SU-DHL-6 (cell line): Measurements from ENCODE around the gene RASA3.

Experiments
- H2AFZ ChIP-seq: fragments of 200-600 bp; sonication (generic); 2 replicates; pipeline ENCODE4 v1.6.1; 2014; ENCODE audit warnings: low read depth, mild to moderate bottlenecking, moderate library complexity, mixed read lengths, antibody characterized with exemption, low read length; ENCODE audit not compliant: severe bottlenecking
- H3F3A ChIP-seq: fragments of 200-600 bp; shearing (Covaris generic); 2 replicates; pipeline ENCODE4 v1.6.0; 2016; ENCODE audit warnings: antibody characterized with exemption, mild to moderate bottlenecking; ENCODE audit not compliant: insufficient read depth
- H3K27ac ChIP-seq: fragments of 200-600 bp; sonication (generic); 2 replicates; pipeline ENCODE4 v1.5.1; 2016; ENCODE audit warnings: low read depth, mild to moderate bottlenecking, low read length, moderate library complexity, mixed read lengths
- H3K27me3 ChIP-seq: fragments of 200-600 bp; sonication (generic), shearing (Covaris generic); 2 replicates; pipeline ENCODE4 v1.6.0; 2014; ENCODE audit warnings: mild to moderate bottlenecking, low read length
- H3K36me3 ChIP-seq: fragments of 200-600 bp; sonication (generic); 2 replicates; pipeline ENCODE4 v1.6.1; 2014; ENCODE audit warnings: mild to moderate bottlenecking, low read length, mixed read lengths
- H3K4me2 ChIP-seq: fragments of 300-600, 200-600 bp; shearing (Covaris generic), sonication (generic); 2 replicates; pipeline ENCODE4 v1.6.0; 2014; ENCODE audit warnings: low read length, low read depth, mild to moderate bottlenecking; ENCODE audit not compliant: poor library complexity, severe bottlenecking
- H3K4me3 ChIP-seq: fragments of 200-600 bp; sonication (generic); 2 replicates; pipeline ENCODE4 v1.5.1; 2014; ENCODE audit warnings: antibody characterized with exemption, low read length, mild to moderate bottlenecking, mixed read lengths; ENCODE audit not compliant: insufficient read depth, poor library complexity, severe bottlenecking
- H3K79me2 ChIP-seq: fragments of 200-600 bp; sonication (generic); 2 replicates; pipeline ENCODE4 v1.6.1; 2014; ENCODE audit warnings: mild to moderate bottlenecking, low read length, moderate library complexity; ENCODE audit not compliant: insufficient read depth
- H3K9ac ChIP-seq: fragments of 200-600 bp; sonication (generic); 2 replicates; pipeline ENCODE4 v1.7.0; 2014; ENCODE audit warnings: mild to moderate bottlenecking, low read length
- H3K9me2 ChIP-seq: fragments of 200-600 bp; sonication (generic); replicated peaks from 2 replicates; pipeline ENCODE4 v1.6.1; 2014; ENCODE audit warnings: low read length; ENCODE audit not compliant: insufficient read depth
- H3K9me3 ChIP-seq: fragments of 200-600 bp; sonication (generic); 2 replicates; pipeline ENCODE4 v1.6.1; 2014; ENCODE audit warnings: low read length, mixed read lengths; ENCODE audit not compliant: insufficient read depth
- H4K20me1 ChIP-seq: fragments of 200-600 bp; sonication (generic); 2 replicates; pipeline ENCODE4 v1.6.1; 2014; ENCODE audit warnings: low read depth, mild to moderate bottlenecking, antibody characterized with exemption, low read length, moderate library complexity, mixed read lengths
- CTCF ChIP-seq: fragments of 200-600 bp; sonication (generic); IDR thresholded peaks from one replicate; pipeline ENCODE4 v1.5.1; 2017; ENCODE audit warnings: antibody characterized with exemption, mild to moderate bottlenecking, low read length, moderate library complexity; ENCODE audit not compliant: insufficient read depth, poor library complexity, severe bottlenecking
- EZH2phosphoT487 ChIP-seq: fragments of 200-600 bp; sonication (generic), shearing (Covaris generic); conservative IDR thresholded peaks from 2 replicates; pipeline ENCODE4 v1.6.1; 2018; ENCODE audit warnings: mild to moderate bottlenecking, antibody characterized with exemption, low read length, moderate library complexity, mixed read lengths

The RASA3 gene

GRCh38 chr13:114082849-114083645, 49.4 kb downstream of the RASA3 start:
- TF ChIP-seq CTCF (no peak), EZH2phosphoT487 (no peak)
- Histone ChIP-seq H3K27me3 (no peaks in the 10 kb centered on the region), H4K20me1 (no peaks in the 10 kb centered on the region), H2AFZ (no peak overlapping the region), H3K9ac (no peak overlapping the region), H3K36me3 (no peaks in the 10 kb centered on the region), H3F3A (no peaks in the 10 kb centered on the region), H3K9me2 (no peaks in the 10 kb centered on the region), H3K4me3 (no peak overlapping the region), H3K27ac (no peak overlapping the region), H3K9me3 (no peaks in the 10 kb centered on the region), H3K4me2 (no peak overlapping the region), H3K79me2 (no peaks in the 10 kb centered on the region)

GRCh38 chr13:114081761-114082681, 50.4 kb downstream of the RASA3 start:
- no peak overlapping the region for H3K27ac ChIP-seq
- H3K36me3 ChIP-seq, result no peaks in the 10 kb centered on the region
- no peaks in the 10 kb centered on the region for H4K20me1 ChIP-seq
- no peak overlapping the region for H3K4me2 ChIP-seq
- H3K9ac ChIP-seq, result no peak overlapping the region
- no peak overlapping the region for H3K4me3 ChIP-seq
- no peak for TF ChIP-seq CTCF
- TF ChIP-seq EZH2phosphoT487, result no peak
- H3F3A ChIP-seq, result no peaks in the 10 kb centered on the region
- H3K79me2 ChIP-seq, result no peaks in the 10 kb centered on the region
- no peaks in the 10 kb centered on the region for H3K9me2 ChIP-seq
- no peaks in the 10 kb centered on the region for H3K9me3 ChIP-seq
- no peaks in the 10 kb centered on the region for H3K27me3 ChIP-seq
- no peak overlapping the region for H2AFZ ChIP-seq

- Histone ChIP-seq H3K9ac (no peak overlapping the region), H4K20me1 (no peaks in the 10 kb centered on the region), H2AFZ (no peak overlapping the region), H3K4me2 (no peak overlapping the region), H3K79me2 (no peaks in the 10 kb centered on the region), H3F3A (no peaks in the 10 kb centered on the region), H3K36me3 (no peaks in the 10 kb centered on the region), H3K27ac (no peak overlapping the region), H3K9me3 (no peaks in the 10 kb centered on the region), H3K9me2 (no peaks in the 10 kb centered on the region), H3K4me3 (no peak overlapping the region), H3K27me3 (no peaks in the 10 kb centered on the region)
- TF ChIP-seq CTCF (no peak), EZH2phosphoT487 (no peak)
These were observed 51.5 kb downstream of the RASA3 start for GRCh38 chr13:114080739-114081561.
